ENCODE results near the gene SH2D6. TPM values are rescaled to one million over a fixed set of nuclear protein-coding genes. Genes with fewer than 3 reads are reported as not detected.
A peak's percentile ranks its signal among the peaks of the same experiment; 100 is the strongest.

The SH2D6 gene
- total and polyA plus RNA-seq, 4 donors = 0.14 to 0.74 (median 0.53) TPM

DNA sequence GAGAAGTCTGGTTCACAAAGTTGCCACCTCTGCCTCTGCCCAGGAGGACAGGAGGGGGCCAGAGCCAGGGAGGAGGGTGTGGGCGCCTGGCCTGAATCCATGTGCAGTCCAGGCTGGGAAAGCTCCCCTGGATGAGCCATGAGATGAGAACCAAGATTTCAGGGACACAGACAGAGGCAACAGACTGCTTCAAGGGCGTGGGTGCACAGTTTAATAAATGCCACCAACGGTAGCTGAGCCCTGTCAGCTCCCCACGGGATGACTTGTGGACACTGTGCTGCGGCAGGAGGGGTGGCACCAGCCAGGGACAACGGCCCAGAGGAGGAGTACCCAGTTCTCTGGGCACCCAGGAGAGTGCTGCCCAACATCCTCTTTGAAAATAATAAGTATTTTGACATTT lies 23.5 kb upstream of the SH2D6 start:
- peaks cover 0 to 6% (median 0%) of the 10 kb centered on the region in 5 donors for H3K4me1 ChIP-seq (ENCODE audit: control insufficient read depth in 5 of 5, insufficient read depth in 5 of 5, low read length in 5 of 5)
- H3K4me3 ChIP-seq = no peak overlapping the region
- H3K27ac ChIP-seq (ENCODE audit: low read depth in 1 of 2, low read length in 1 of 2) = no peak overlapping the region
- H3K36me3 ChIP-seq (ENCODE audit: control insufficient read depth in 4 of 4, insufficient read depth in 4 of 4, low read length in 4 of 4) = peaks cover 0 to 46% (median 0%) of the 10 kb centered on the region in 4 donors
- 88 to 95% methylated on average over 6 of the region's 6 CpGs for WGBS, 2 donors
- no peak overlapping the region for H3K9ac ChIP-seq (ENCODE audit: insufficient read depth in 1 of 2, low read length in 2 of 2)
- DNase-seq (no peak), ATAC-seq (ENCODE audit: insufficient read depth, low FRiP score) (no peak)
- TF ChIP-seq, protein P1, sequence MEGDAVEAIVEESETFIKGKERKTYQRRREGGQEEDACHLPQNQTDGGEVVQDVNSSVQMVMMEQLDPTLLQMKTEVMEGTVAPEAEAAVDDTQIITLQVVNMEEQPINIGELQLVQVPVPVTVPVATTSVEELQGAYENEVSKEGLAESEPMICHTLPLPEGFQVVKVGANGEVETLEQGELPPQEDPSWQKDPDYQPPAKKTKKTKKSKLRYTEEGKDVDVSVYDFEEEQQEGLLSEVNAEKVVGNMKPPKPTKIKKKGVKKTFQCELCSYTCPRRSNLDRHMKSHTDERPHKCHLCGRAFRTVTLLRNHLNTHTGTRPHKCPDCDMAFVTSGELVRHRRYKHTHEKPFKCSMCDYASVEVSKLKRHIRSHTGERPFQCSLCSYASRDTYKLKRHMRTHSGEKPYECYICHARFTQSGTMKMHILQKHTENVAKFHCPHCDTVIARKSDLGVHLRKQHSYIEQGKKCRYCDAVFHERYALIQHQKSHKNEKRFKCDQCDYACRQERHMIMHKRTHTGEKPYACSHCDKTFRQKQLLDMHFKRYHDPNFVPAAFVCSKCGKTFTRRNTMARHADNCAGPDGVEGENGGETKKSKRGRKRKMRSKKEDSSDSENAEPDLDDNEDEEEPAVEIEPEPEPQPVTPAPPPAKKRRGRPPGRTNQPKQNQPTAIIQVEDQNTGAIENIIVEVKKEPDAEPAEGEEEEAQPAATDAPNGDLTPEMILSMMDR (IDR thresholded peaks at IDR 0.05; ENCODE audit: control extremely low read depth, extremely low read depth) = no peak
- no peaks in the 10 kb centered on the region for H3K9me3 ChIP-seq (ENCODE audit: control insufficient read depth in 4 of 4, insufficient read depth in 3 of 4, low read length in 3 of 4)
- no peaks in the 10 kb centered on the region for H3K27me3 ChIP-seq (ENCODE audit: control insufficient read depth in 3 of 3, insufficient read depth in 3 of 3, low read length in 2 of 3)

DNA sequence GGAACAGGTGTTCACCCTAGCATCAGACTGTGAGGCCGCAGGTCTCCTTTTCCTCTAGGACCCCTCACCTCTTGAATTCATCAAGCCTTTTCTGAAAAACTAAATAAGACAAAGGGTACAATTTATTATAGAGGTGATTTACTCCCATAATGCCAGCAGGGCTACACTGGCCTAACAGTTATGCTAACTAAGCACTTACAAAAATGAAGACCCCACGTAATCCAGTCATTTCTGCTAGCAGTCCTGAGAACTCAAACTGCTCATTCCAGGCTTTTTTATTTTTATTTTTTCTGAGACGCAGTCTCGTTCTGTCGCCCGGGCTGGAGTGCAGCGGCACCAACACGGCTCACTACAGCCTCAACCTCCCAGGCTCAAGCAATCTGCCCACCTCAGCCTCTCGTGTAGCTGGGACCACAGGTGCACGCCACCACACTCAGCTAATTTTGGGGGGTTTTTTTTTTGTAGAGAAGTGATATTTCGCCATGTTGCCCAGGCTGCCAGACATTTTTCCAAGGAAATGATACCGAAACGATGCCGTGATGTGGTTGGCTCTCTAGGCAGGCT lies 22.5 kb upstream of the SH2D6 start:
- H3K9ac ChIP-seq (ENCODE audit: insufficient read depth in 1 of 2, low read length in 2 of 2) = peak overlapping the region in 1 of 2 donors; percentile 53
- H3K9me3 ChIP-seq (ENCODE audit: control insufficient read depth in 4 of 4, insufficient read depth in 3 of 4, low read length in 3 of 4) = no peaks in the 10 kb centered on the region
- H3K4me3 ChIP-seq = no peak overlapping the region
- 93 to 95% methylated on average over 14 of the region's 14 CpGs for WGBS, 2 donors
- peaks cover 0 to 6% (median 0%) of the 10 kb centered on the region in 5 donors for H3K4me1 ChIP-seq (ENCODE audit: control insufficient read depth in 5 of 5, insufficient read depth in 5 of 5, low read length in 5 of 5)
- peaks cover 0 to 39% (median 0%) of the 10 kb centered on the region in 4 donors for H3K36me3 ChIP-seq (ENCODE audit: control insufficient read depth in 4 of 4, insufficient read depth in 4 of 4, low read length in 4 of 4)
- no peak overlapping the region for H3K27ac ChIP-seq (ENCODE audit: low read depth in 1 of 2, low read length in 1 of 2)
- no peaks in the 10 kb centered on the region for H3K27me3 ChIP-seq (ENCODE audit: control insufficient read depth in 3 of 3, insufficient read depth in 3 of 3, low read length in 2 of 3)
- no peak for ATAC-seq (ENCODE audit: insufficient read depth, low FRiP score)
- TF ChIP-seq, protein P1 (IDR thresholded peaks at IDR 0.05; ENCODE audit: control extremely low read depth, extremely low read depth) = no peak
- no peak for DNase-seq

DNA sequence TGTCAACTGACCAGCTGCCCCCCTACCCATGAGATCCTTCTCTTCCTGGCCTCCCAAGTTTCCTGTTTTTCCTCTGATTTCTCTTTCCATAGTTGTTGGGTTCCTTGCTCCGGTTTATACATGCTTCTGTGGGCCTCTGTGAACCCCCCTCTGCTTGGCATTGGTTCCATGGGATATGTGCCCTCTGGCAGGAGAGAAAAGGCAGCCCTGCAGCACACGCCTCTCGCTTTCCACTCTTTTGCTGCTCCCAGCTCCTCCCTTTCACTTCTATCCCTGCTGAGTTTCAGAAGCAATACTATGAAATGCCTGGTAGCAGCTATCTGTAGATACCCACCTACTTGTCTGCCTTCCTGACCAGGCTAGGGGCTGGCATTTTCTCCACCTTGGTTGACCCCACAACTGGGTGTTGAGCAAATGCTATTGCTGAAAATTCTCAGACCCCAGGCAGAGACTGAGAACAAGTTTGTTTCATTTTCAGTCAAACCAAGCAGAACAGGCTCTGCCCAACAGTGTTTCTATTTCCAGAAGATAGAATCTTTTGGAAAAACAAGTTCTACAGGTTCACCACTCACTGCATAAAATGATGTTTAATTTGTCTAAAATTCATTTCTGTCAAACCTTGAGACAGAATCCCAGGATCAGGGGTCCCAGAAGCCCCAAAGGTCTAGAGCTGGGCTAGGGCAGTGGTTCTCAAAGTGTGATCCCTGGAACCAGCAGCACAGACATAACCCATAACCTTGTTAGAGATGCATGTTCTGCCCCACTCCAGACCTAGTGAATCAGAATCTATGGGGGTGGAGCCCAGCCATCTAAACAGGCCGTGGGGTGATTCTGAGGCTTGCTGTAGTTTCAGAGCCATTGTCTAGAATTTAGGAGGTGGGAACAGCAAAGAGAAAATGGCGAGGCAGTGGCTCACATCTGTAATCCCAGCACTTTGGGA lies 21.7 kb upstream of the SH2D6 start:
- ATAC-seq (ENCODE audit: insufficient read depth, low FRiP score) = no peak

More for the DNA sequence above, 21.7 kb upstream of the SH2D6 start:
- Histone ChIP-seq H3K27ac (ENCODE audit: low read depth in 1 of 2, low read length in 1 of 2) (peak overlapping the region in 1 of 2 donors; percentile 76), H3K9ac (ENCODE audit: insufficient read depth in 1 of 2, low read length in 2 of 2) (peak overlapping the region in 1 of 2 donors; percentile 53), H3K36me3 (ENCODE audit: control insufficient read depth in 4 of 4, insufficient read depth in 4 of 4, low read length in 4 of 4) (peaks cover 0 to 44% (median 0%) of the 10 kb centered on the region in 4 donors), H3K4me3 (no peak overlapping the region), H3K27me3 (ENCODE audit: control insufficient read depth in 3 of 3, insufficient read depth in 3 of 3, low read length in 2 of 3) (no peaks in the 10 kb centered on the region), H3K4me1 (ENCODE audit: control insufficient read depth in 5 of 5, insufficient read depth in 5 of 5, low read length in 5 of 5) (peaks cover 0 to 6% (median 0%) of the 10 kb centered on the region in 5 donors), H3K9me3 (ENCODE audit: control insufficient read depth in 4 of 4, insufficient read depth in 3 of 4, low read length in 3 of 4) (no peaks in the 10 kb centered on the region)
- WGBS, 2 donors = 63 to 89% methylated on average over 5 of the region's 5 CpGs
- TF ChIP-seq, protein P1 (IDR thresholded peaks at IDR 0.05; ENCODE audit: control extremely low read depth, extremely low read depth) = no peak
- DNase-seq = peak in 2 of 3 donors; percentile 50 to 69
